Daoy (cell line): ENCODE measurements around the gene DOCK6. TPM values are rescaled to one million over a fixed set of nuclear protein-coding genes. Genes with fewer than 3 reads are reported as not detected.
"Not testable (repeated sequence)": the region's sequence is repeated elsewhere in the genome, so short reads cannot be mapped to it uniquely, and the experiment has no call there.

Experiments used
- DNase-seq: peaks from one replicate; pipeline ENCODE4 v3.0.0-alpha.2; 2015; ENCODE audit warnings: low read depth
- total RNA-seq: library from RNA; depleted of rRNA; stranded (reverse); fragments of >200 nt; shearing (Covaris generic); gene quantifications from 2 replicates; pipeline ENCODE4 v1.2.3, GENCODE V29; 2014

The DOCK6 gene
- total RNA-seq, 1 experiment from 2014 or later: 4.3 TPM

GRCh38 chr19:11174336-11174735 lies 88.0 kb downstream of the DOCK6 start:
- no peak for DNase-seq

GRCh38 chr19:11173516-11174155 lies 88.7 kb downstream of the DOCK6 start:
- no peak for DNase-seq

- DNase-seq: no peak
Measured at GRCh38 chr19:11172576-11172975, 89.7 kb downstream of the DOCK6 start.

GRCh38 chr19:11171144-11171543 lies 91.2 kb downstream of the DOCK6 start:
- no peak for DNase-seq

- no peak for DNase-seq
Measured at GRCh38 chr19:11169896-11170678, 92.2 kb downstream of the DOCK6 start.

- DNase-seq: peak; percentile 92
Measured at GRCh38 chr19:11168568-11168967, 93.8 kb downstream of the DOCK6 start.

- DNase-seq: no peak
Measured at GRCh38 chr19:11166281-11167142, 95.8 kb downstream of the DOCK6 start.

GRCh38 chr19:11165486-11166030 lies 96.8 kb downstream of the DOCK6 start:
- DNase-seq: no peak

GRCh38 chr19:11164879-11165406 lies 97.4 kb downstream of the DOCK6 start:
- DNase-seq: no peak

GRCh38 chr19:11164296-11164695 lies 98.0 kb downstream of the DOCK6 start:
- no peak for DNase-seq

- not testable (repeated sequence) for DNase-seq
Measured at GRCh38 chr19:11160440-11160768, 101.9 kb downstream of the DOCK6 start.

- no peak for DNase-seq
Measured at GRCh38 chr19:11159598-11160439, 102.5 kb downstream of the DOCK6 start.

- peak; percentile 99 for DNase-seq
Measured at GRCh38 chr19:11155373-11156120, 106.8 kb downstream of the DOCK6 start, which contains the start of gene SPC24. SPC24 (minus strand) TSS chr19:11155782; CDS start chr19:11155776, 6 bp downstream.

- DNase-seq: no peak
Measured at GRCh38 chr19:11154683-11155047, 107.7 kb downstream of the DOCK6 start.

GRCh38 chr19:11152318-11153062 lies 109.8 kb downstream of the DOCK6 start:
- DNase-seq: no peak

- no peak for DNase-seq
Measured at GRCh38 chr19:11151181-11151580, 111.1 kb downstream of the DOCK6 start.
